IPS-NIHi11 (cell line): Measurements from ENCODE around the gene GRIK3.

Experiments used
- DNase-seq: peaks from one replicate; pipeline ENCODE4 v3.0.0; 2012; ENCODE audit warnings: mixed read lengths, low spot score

GRIK3 gene

GRCh38 chr1:36851595-36851994 is 182.7 kb downstream of the GRIK3 start:
- DNase-seq = no peak

- no peak for DNase-seq
These were observed 183.2 kb downstream of the GRIK3 start for GRCh38 chr1:36851087-36851486.

GRCh38 chr1:36849956-36850355 is 184.4 kb downstream of the GRIK3 start:
- no peak for DNase-seq

- DNase-seq = peak; percentile 48
These were observed 186.6 kb downstream of the GRIK3 start for GRCh38 chr1:36847761-36848160.

GRCh38 chr1:36847186-36847585 is 187.1 kb downstream of the GRIK3 start:
- peak; percentile 52 for DNase-seq

- peak; percentile 60 for DNase-seq
These were observed 188.0 kb downstream of the GRIK3 start for GRCh38 chr1:36846357-36846756.

- DNase-seq = no peak
These were observed 188.5 kb downstream of the GRIK3 start for GRCh38 chr1:36845802-36846201.

GRCh38 chr1:36844917-36845316 is 189.4 kb downstream of the GRIK3 start:
- DNase-seq = no peak

- DNase-seq = no peak
These were observed 190.3 kb downstream of the GRIK3 start for GRCh38 chr1:36843906-36844610.

GRCh38 chr1:36843027-36843426 is 191.3 kb downstream of the GRIK3 start:
- DNase-seq = no peak

GRCh38 chr1:36842448-36842847 is 191.9 kb downstream of the GRIK3 start:
- no peak for DNase-seq

GRCh38 chr1:36839485-36839884 is 194.8 kb downstream of the GRIK3 start:
- no peak for DNase-seq

- DNase-seq = no peak
These were observed 195.4 kb downstream of the GRIK3 start for GRCh38 chr1:36838888-36839287.

GRCh38 chr1:36836916-36837315 is 197.4 kb downstream of the GRIK3 start:
- DNase-seq = no peak

GRCh38 chr1:36836196-36836883 is 198.0 kb downstream of the GRIK3 start:
- DNase-seq = no peak

- no peak for DNase-seq
These were observed 198.6 kb downstream of the GRIK3 start for GRCh38 chr1:36835696-36836095.

- no peak for DNase-seq
These were observed 199.2 kb downstream of the GRIK3 start for GRCh38 chr1:36835017-36835695.

GRCh38 chr1:36834586-36834985 is 199.7 kb downstream of the GRIK3 start:
- DNase-seq = no peak

- no peak for DNase-seq
These were observed 203.0 kb downstream of the GRIK3 start for GRCh38 chr1:36831186-36831810.

GRCh38 chr1:36829961-36830360 is 204.4 kb downstream of the GRIK3 start:
- no peak for DNase-seq

- no peak for DNase-seq
These were observed 205.2 kb downstream of the GRIK3 start for GRCh38 chr1:36829066-36829465.

GRCh38 chr1:36825226-36825625 is 209.1 kb downstream of the GRIK3 start:
- no peak for DNase-seq

- peak; percentile 70 for DNase-seq
These were observed 209.9 kb downstream of the GRIK3 start for GRCh38 chr1:36824390-36824861.
